H9 (cell line): ENCODE measurements around the gene DDX46. TPM values are rescaled to one million over a fixed set of nuclear protein-coding genes. Genes with fewer than 3 reads are reported as not detected.

Experiments
- DNase-seq: peaks from one replicate; pipeline ENCODE4 v3.0.0-alpha.2; 2017
- H2AFZ ChIP-seq: one replicate; pipeline ENCODE4 v1.6.1; 2013; ENCODE audit warnings: mild to moderate bottlenecking, low read length, control low read depth, moderate library complexity
- H2AK5ac ChIP-seq: 2 replicates; pipeline ENCODE4 v1.6.1; 2013; ENCODE audit warnings: low read length, control low read depth, mixed read lengths; ENCODE audit not compliant: insufficient read length
- H2BK120ac ChIP-seq: one replicate; pipeline ENCODE4 v1.6.1; 2013; ENCODE audit warnings: low read depth, mild to moderate bottlenecking, low read length, control low read depth, inconsistent platforms; ENCODE audit not compliant: poor library complexity, severe bottlenecking
- H2BK12ac ChIP-seq: 2 replicates; pipeline ENCODE4 v1.6.1; 2013; ENCODE audit warnings: low read length, control low read depth, mixed read lengths, low read depth; ENCODE audit not compliant: insufficient read length
- H2BK15ac ChIP-seq: 2 replicates; pipeline ENCODE4 v1.6.1; 2013; ENCODE audit warnings: low read depth, low read length, control low read depth
- H2BK20ac ChIP-seq: one replicate; pipeline ENCODE4 v1.6.1; 2013; ENCODE audit warnings: low read depth, mild to moderate bottlenecking, low read length, control low read depth, inconsistent platforms; ENCODE audit not compliant: poor library complexity, severe bottlenecking
- H2BK5ac ChIP-seq: 2 replicates; pipeline ENCODE4 v1.6.1; 2013; ENCODE audit warnings: low read length, control low read depth, mixed read lengths; ENCODE audit not compliant: insufficient read length
- H3K14ac ChIP-seq: 2 replicates; pipeline ENCODE4 v1.6.1; 2013; ENCODE audit warnings: low read length, control low read depth; ENCODE audit not compliant: insufficient read depth
- H3K18ac ChIP-seq: 2 replicates; pipeline ENCODE4 v1.6.1; 2013; ENCODE audit warnings: low read depth, mild to moderate bottlenecking, mixed read lengths, low read length, control low read depth; ENCODE audit not compliant: insufficient read length
- H3K23ac ChIP-seq: 2 replicates; pipeline ENCODE4 v1.6.1; 2013; ENCODE audit warnings: low read length, control low read depth, mixed read lengths, low read depth; ENCODE audit not compliant: insufficient read length
- H3K23me2 ChIP-seq: 2 replicates; pipeline ENCODE4 v1.6.1; 2013; ENCODE audit warnings: low read depth, mild to moderate bottlenecking, mixed read lengths, low read length, control low read depth; ENCODE audit not compliant: insufficient read length, poor library complexity, severe bottlenecking
- H3K27ac ChIP-seq: 2 replicates; pipeline ENCODE4 v1.5.1; 2013; ENCODE audit warnings: low read length, control low read depth, mixed read lengths, low read depth; ENCODE audit not compliant: insufficient read length
- H3K27me3 ChIP-seq: 2 replicates; pipeline ENCODE4 v1.6.1; 2013; ENCODE audit warnings: low read length, control low read depth, inconsistent platforms; ENCODE audit not compliant: insufficient read depth
- H3K4ac ChIP-seq: 2 replicates; pipeline ENCODE4 v1.6.1; 2013; ENCODE audit warnings: low read depth, mild to moderate bottlenecking, control low read depth, inconsistent platforms, low read length, moderate library complexity
- H3K4me1 ChIP-seq: 2 replicates; pipeline ENCODE4 v1.6.1; 2013; ENCODE audit warnings: low read length, control low read depth, inconsistent platforms; ENCODE audit not compliant: insufficient read depth
- H3K4me2 ChIP-seq: 2 replicates; pipeline ENCODE4 v1.6.1; 2013; ENCODE audit warnings: low read length, control low read depth, mixed read lengths; ENCODE audit not compliant: insufficient read length, insufficient read depth
- H3K56ac ChIP-seq: 2 replicates; pipeline ENCODE4 v1.6.1; 2013; ENCODE audit warnings: low read depth, mild to moderate bottlenecking, mixed read lengths, low read length, control low read depth; ENCODE audit not compliant: insufficient read length
- H3K79me1 ChIP-seq: 2 replicates; pipeline ENCODE4 v1.6.1; 2013; ENCODE audit warnings: low read depth, mild to moderate bottlenecking, moderate library complexity, low read length, control low read depth, inconsistent platforms; ENCODE audit not compliant: insufficient read depth, poor library complexity, severe bottlenecking
- H3K79me2 ChIP-seq: 2 replicates; pipeline ENCODE4 v1.6.1; 2013; ENCODE audit warnings: low read length, control low read depth, inconsistent platforms; ENCODE audit not compliant: insufficient read depth
- H3K9ac ChIP-seq: 2 replicates; pipeline ENCODE4 v1.6.1; 2013; ENCODE audit warnings: low read length, control low read depth, mixed read lengths; ENCODE audit not compliant: insufficient read length; ENCODE audit errors: extremely low read depth
- H3K9me3 ChIP-seq: one replicate; pipeline ENCODE4 v1.6.1; 2013; ENCODE audit warnings: low read depth, low read length, inconsistent platforms; ENCODE audit not compliant: control insufficient read depth
- H3T11ph ChIP-seq: one replicate; pipeline ENCODE4 v1.6.1; 2013; ENCODE audit warnings: mild to moderate bottlenecking, low read length, control low read depth, inconsistent platforms
- H4K20me1 ChIP-seq: one replicate; pipeline ENCODE4 v1.6.1; 2013; ENCODE audit not compliant: control insufficient read depth, insufficient read length, insufficient read depth
- H4K5ac ChIP-seq: 2 replicates; pipeline ENCODE4 v1.6.1; 2013; ENCODE audit warnings: low read depth, mild to moderate bottlenecking, mixed read lengths, low read length, control low read depth; ENCODE audit not compliant: insufficient read length
- H4K8ac ChIP-seq: replicated peaks from 2 replicates; pipeline ENCODE4 v1.6.1; 2013; ENCODE audit warnings: low read length, control low read depth, mixed read lengths, low read depth; ENCODE audit not compliant: insufficient read length
- H4K91ac ChIP-seq: 2 replicates; pipeline ENCODE4 v1.6.1; 2013; ENCODE audit warnings: low read depth, mild to moderate bottlenecking, moderate library complexity, mixed read lengths, low read length, control low read depth; ENCODE audit not compliant: insufficient read length
- H3K27ac Mint-ChIP-seq, 3 experiments: 2 replicates in 2 of 3; 3 replicates in 1 of 3; pipeline ENCODE4 v1.8.0; 2020 to 2021; ENCODE audit warnings: mixed read lengths in 3 of 3, mild to moderate bottlenecking in 1 of 3, moderate library complexity in 1 of 3
- H3K27me3 Mint-ChIP-seq: 2 replicates; pipeline ENCODE4 v1.8.0; 2021; ENCODE audit warnings: low read depth, mild to moderate bottlenecking, moderate library complexity, mixed read lengths
- H3K36me3 Mint-ChIP-seq, 3 experiments: 2 replicates in 2 of 3; 3 replicates in 1 of 3; pipeline ENCODE4 v1.8.0; 2020 to 2021; ENCODE audit warnings: low read depth in 3 of 3, mixed read lengths in 3 of 3; ENCODE audit not compliant: insufficient read depth in 1 of 3
- H3K4me1 Mint-ChIP-seq, 2 experiments: 2 replicates each; pipeline ENCODE4 v1.8.0; 2020; ENCODE audit warnings: mixed read lengths in 2 of 2
- H3K4me3 Mint-ChIP-seq, 2 experiments: 2 replicates in 1 of 2; 3 replicates in 1 of 2; pipeline ENCODE4 v1.8.0; 2020 to 2021; ENCODE audit warnings: mild to moderate bottlenecking in 2 of 2, mixed read lengths in 2 of 2, moderate library complexity in 1 of 2
- H3K9me3 Mint-ChIP-seq, 2 experiments: 2 replicates in 1 of 2; 3 replicates in 1 of 2; pipeline ENCODE4 v1.8.0; 2020; ENCODE audit warnings: mild to moderate bottlenecking in 2 of 2, mixed read lengths in 2 of 2, moderate library complexity in 1 of 2
- WGBS: extraction: QIAGEN DNeasy Blood & Tissue Kit; methylation state at CpG from one replicate; pipeline ENCODE4 v1.1.7; 2013; ENCODE audit warnings: missing lambda C conversion rate, low lambda C conversion rate, mixed read lengths; ENCODE audit not compliant: insufficient read length; ENCODE audit errors: extremely low coverage; 5-methylcytosine and 5-hydroxymethylcytosine counted together
- total RNA-seq: library from RNA; stranded (reverse); gene quantifications from 2 replicates; pipeline ENCODE4 v1.2.1, GENCODE V29; 2021
- TF ChIP-seq, protein P1 (sequence below): fragments of 200-600 bp; sonication (generic); conservative IDR thresholded peaks from 3 replicates; pipeline ENCODE4 v1.8.0; 2021; ENCODE audit warnings: antibody characterized with exemption, mild to moderate bottlenecking

The DDX46 gene
- total RNA-seq, 1 experiment from 2014 or later: 90.3 TPM

DNA sequence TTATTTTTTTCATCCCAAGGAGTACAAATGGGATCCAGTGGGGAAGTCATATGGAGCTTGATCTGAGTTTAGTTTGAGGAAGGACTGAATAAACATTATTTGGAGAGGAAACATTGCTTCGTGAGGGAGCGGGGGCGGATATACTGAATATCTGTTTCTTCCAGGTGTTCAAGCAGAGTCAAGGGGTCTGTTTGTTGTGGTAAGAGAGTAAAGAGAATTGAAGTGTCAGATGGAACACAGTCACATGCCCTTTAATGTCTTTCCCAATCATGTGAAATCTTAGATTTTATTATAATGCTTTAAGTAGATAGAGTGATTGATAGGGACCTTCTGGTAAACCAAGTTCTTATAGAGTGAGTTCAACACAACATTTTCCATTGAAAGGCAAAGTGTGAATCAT, 33.7 kb downstream of the DDX46 start:
- H3K9me3 ChIP-seq: no peaks in the 10 kb centered on the region
- H2AK5ac ChIP-seq: no peak overlapping the region
- Mint-ChIP-seq H3K36me3 (peaks cover 49 to 90% (median 83%) of the 10 kb centered on the region in 3 experiments; a peak in 6 of 7 replicates), H3K27me3 (no peaks in the 10 kb centered on the region), H3K4me1 (no peaks in the 10 kb centered on the region), H3K9me3 (no peaks in the 10 kb centered on the region), H3K4me3 (no peak overlapping the region), H3K27ac (0 out of 7 replicates have a peak overlapping the region, but pooled peaks of 2 of the 3 experiments have one; percentile 1 to 10)
- no peaks in the 10 kb centered on the region for H3K23me2 ChIP-seq
- H3K18ac ChIP-seq: no peak overlapping the region
- WGBS: no CpG with 5 or more reads among the region's 3 CpGs
- no peak overlapping the region for H3T11ph ChIP-seq
- H4K20me1 ChIP-seq: no peaks in the 10 kb centered on the region
- H3K79me2 ChIP-seq: peaks cover 1% of the 10 kb centered on the region; the same call in 1 of the 2 replicates
- no peak for DNase-seq
- no peak overlapping the region for H3K4me2 ChIP-seq
- no peak overlapping the region for H2AFZ ChIP-seq
- no peak overlapping the region for H3K9ac ChIP-seq
- H4K5ac ChIP-seq: no peak overlapping the region
- no peak overlapping the region for H2BK120ac ChIP-seq
- H2BK5ac ChIP-seq: no peak overlapping the region
- H3K27ac ChIP-seq: no peak overlapping the region
- TF ChIP-seq, protein P1, sequence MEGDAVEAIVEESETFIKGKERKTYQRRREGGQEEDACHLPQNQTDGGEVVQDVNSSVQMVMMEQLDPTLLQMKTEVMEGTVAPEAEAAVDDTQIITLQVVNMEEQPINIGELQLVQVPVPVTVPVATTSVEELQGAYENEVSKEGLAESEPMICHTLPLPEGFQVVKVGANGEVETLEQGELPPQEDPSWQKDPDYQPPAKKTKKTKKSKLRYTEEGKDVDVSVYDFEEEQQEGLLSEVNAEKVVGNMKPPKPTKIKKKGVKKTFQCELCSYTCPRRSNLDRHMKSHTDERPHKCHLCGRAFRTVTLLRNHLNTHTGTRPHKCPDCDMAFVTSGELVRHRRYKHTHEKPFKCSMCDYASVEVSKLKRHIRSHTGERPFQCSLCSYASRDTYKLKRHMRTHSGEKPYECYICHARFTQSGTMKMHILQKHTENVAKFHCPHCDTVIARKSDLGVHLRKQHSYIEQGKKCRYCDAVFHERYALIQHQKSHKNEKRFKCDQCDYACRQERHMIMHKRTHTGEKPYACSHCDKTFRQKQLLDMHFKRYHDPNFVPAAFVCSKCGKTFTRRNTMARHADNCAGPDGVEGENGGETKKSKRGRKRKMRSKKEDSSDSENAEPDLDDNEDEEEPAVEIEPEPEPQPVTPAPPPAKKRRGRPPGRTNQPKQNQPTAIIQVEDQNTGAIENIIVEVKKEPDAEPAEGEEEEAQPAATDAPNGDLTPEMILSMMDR: no peak
- no peak overlapping the region for H2BK12ac ChIP-seq
- no peak overlapping the region for H3K4ac ChIP-seq
- H3K27me3 ChIP-seq: no peaks in the 10 kb centered on the region
- no peak overlapping the region for H2BK20ac ChIP-seq
- no peak overlapping the region for H4K91ac ChIP-seq
- no peak overlapping the region for H3K56ac ChIP-seq
- H2BK15ac ChIP-seq: no peak overlapping the region
- no peak overlapping the region for H4K8ac ChIP-seq
- H3K14ac ChIP-seq: no peak overlapping the region
- H3K23ac ChIP-seq: no peak overlapping the region
- no peaks in the 10 kb centered on the region for H3K79me1 ChIP-seq
- no peaks in the 10 kb centered on the region for H3K4me1 ChIP-seq
